DND-41 (cell line): ENCODE measurements around the gene KDELR3.

Experiments
- ATAC-seq: fragments of 200-7000 bp; cut with Tn5 transposase; 3 replicates; pipeline ENCODE4 v1.9.1; 2021; ENCODE audit warnings: low read depth; ENCODE audit not compliant: insufficient read depth
- DNase-seq: peaks from one replicate; pipeline ENCODE4 v3.0.0-alpha.2; 2020
- H2AFZ ChIP-seq: 2 replicates; pipeline ENCODE4 v1.6.0; 2012; ENCODE audit warnings: low read depth, low read length
- H3K27ac ChIP-seq: 2 replicates; pipeline ENCODE4 v1.5.1; 2012; ENCODE audit warnings: low read length, inconsistent platforms
- H3K27me3 ChIP-seq: fragments of 200-600 bp; sonication (generic); 2 replicates; pipeline ENCODE4 v1.6.0; 2012; ENCODE audit warnings: low read length, mild to moderate bottlenecking, inconsistent platforms; ENCODE audit not compliant: insufficient read depth, poor library complexity
- H3K36me3 ChIP-seq: 2 replicates; pipeline ENCODE4 v1.5.1; 2012; ENCODE audit warnings: low read length, inconsistent platforms; ENCODE audit not compliant: insufficient read depth
- H3K4me1 ChIP-seq: 2 replicates; pipeline ENCODE4 v1.5.1; 2012; ENCODE audit warnings: mild to moderate bottlenecking, low read length; ENCODE audit not compliant: insufficient read depth
- H3K4me2 ChIP-seq: 2 replicates; pipeline ENCODE4 v1.6.0; 2012; ENCODE audit warnings: mild to moderate bottlenecking, moderate library complexity, low read length, inconsistent platforms; ENCODE audit not compliant: insufficient read depth
- H3K4me3 ChIP-seq, 2 experiments: fragments of 200-600 bp in 1 of 2; shearing (Covaris generic) in 1 of 2; 2 replicates each; pipeline ENCODE4 v1.5.1; 2012 to 2016; ENCODE audit warnings: inconsistent platforms in 2 of 2, low read length in 2 of 2, mild to moderate bottlenecking in 2 of 2, low read depth in 1 of 2, moderate library complexity in 1 of 2
- H3K79me2 ChIP-seq: 2 replicates; pipeline ENCODE4 v1.6.0; 2012; ENCODE audit warnings: low read length, inconsistent platforms; ENCODE audit not compliant: insufficient read depth
- H3K9ac ChIP-seq: 2 replicates; pipeline ENCODE4 v1.6.0; 2012; ENCODE audit warnings: low read depth, mild to moderate bottlenecking, inconsistent platforms, low read length, moderate library complexity
- H3K9me3 ChIP-seq: 2 replicates; pipeline ENCODE4 v1.5.1; 2012; ENCODE audit warnings: low read length, moderate library complexity, mild to moderate bottlenecking, inconsistent platforms; ENCODE audit not compliant: insufficient read depth, severe bottlenecking
- H4K20me1 ChIP-seq: 2 replicates; pipeline ENCODE4 v1.6.0; 2012; ENCODE audit warnings: low read length; ENCODE audit not compliant: insufficient read depth
- EZH2 ChIP-seq: IDR thresholded peaks from 3 replicates; pipeline ENCODE4 v1.6.1; 2012; ENCODE audit warnings: borderline replicate concordance, low read depth, mild to moderate bottlenecking, moderate library complexity, low read length, inconsistent platforms; ENCODE audit not compliant: severe bottlenecking
- TF ChIP-seq, protein P1 (sequence below): IDR thresholded peaks from 2 replicates; pipeline ENCODE4 v1.5.1; 2012; ENCODE audit warnings: borderline replicate concordance, low read length, moderate library complexity, mild to moderate bottlenecking; ENCODE audit not compliant: poor library complexity, severe bottlenecking; ENCODE audit errors: extremely low read depth

KDELR3 gene

DNA sequence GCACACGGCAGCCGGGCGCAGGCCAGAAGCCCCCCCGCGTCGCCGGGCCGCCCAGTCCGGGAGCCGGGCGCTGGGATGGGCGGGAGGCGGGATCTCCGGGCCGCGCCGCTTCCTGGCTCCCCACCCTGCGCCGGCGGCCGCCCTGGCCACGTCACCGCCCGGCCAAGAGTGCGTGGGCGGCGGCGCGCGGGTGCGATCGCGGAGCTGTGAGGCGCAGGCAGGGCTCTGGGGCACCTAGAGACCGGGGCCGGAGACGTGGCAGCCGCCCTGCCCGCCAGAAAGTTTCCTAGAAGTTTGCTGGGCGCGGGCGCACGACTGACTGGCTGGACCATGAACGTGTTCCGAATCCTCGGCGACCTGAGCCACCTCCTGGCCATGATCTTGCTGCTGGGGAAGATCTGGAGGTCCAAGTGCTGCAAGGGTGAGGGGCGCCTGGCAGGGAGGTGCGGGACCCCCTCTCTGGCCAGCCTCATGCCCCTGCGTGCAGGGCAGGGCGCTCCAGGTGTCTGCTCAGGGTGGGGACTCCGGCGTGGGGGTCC, at the start of gene KDELR3:
TSS of gene KDELR3 (plus strand) at position 193 of the 539 bp plus-strand sequence. CDS start at position 331, 138 bp downstream.
- peaks cover 7% of the 10 kb centered on the region; the same call in 1 of the 2 replicates for H4K20me1 ChIP-seq
- DNase-seq, result no peak
- H2AFZ ChIP-seq, result no peak within 1 kb of the TSS
- H3K79me2 ChIP-seq, result no peaks in the 10 kb centered on the region
- H3K9ac ChIP-seq, result no peak within 1 kb of the TSS
- no peaks in the 10 kb centered on the region for H3K4me1 ChIP-seq
- no peak for ATAC-seq
- no peaks in the 10 kb centered on the region for H3K36me3 ChIP-seq
- no peak within 1 kb of the TSS for H3K27ac ChIP-seq
- H3K9me3 ChIP-seq, result no peaks in the 10 kb centered on the region
- peaks cover 35% of the 10 kb centered on the region for H3K27me3 ChIP-seq
- no peak within 1 kb of the TSS for H3K4me3 ChIP-seq
- TF ChIP-seq EZH2, result no peak
- TF ChIP-seq, protein P1, sequence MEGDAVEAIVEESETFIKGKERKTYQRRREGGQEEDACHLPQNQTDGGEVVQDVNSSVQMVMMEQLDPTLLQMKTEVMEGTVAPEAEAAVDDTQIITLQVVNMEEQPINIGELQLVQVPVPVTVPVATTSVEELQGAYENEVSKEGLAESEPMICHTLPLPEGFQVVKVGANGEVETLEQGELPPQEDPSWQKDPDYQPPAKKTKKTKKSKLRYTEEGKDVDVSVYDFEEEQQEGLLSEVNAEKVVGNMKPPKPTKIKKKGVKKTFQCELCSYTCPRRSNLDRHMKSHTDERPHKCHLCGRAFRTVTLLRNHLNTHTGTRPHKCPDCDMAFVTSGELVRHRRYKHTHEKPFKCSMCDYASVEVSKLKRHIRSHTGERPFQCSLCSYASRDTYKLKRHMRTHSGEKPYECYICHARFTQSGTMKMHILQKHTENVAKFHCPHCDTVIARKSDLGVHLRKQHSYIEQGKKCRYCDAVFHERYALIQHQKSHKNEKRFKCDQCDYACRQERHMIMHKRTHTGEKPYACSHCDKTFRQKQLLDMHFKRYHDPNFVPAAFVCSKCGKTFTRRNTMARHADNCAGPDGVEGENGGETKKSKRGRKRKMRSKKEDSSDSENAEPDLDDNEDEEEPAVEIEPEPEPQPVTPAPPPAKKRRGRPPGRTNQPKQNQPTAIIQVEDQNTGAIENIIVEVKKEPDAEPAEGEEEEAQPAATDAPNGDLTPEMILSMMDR, result no peak
- no peak within 1 kb of the TSS for H3K4me2 ChIP-seq

DNA sequence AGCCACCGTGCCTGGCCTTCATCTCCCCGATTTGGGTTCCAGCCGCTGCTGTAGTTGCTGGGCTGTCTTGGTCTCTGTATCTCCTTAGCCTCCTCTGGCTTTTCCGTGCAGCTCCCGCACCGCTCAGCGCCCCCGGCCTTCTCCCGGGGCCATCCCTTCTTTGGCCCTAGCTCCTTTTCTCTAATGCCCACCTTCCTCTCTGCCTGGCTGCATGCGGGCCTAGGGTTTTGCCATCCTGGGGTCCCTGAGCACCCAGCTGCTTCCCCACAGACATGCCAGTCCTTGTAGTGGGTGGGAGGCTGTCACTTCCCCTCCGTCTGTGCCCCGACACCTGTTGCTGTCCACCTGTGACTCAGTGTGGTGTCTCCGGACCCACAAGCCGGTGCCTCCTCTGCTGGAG, 49.3 kb upstream of the KDELR3 start:
- Histone ChIP-seq H4K20me1 (no peaks in the 10 kb centered on the region), H3K9ac (no peak overlapping the region), H3K4me3 (no peak overlapping the region), H3K79me2 (no peaks in the 10 kb centered on the region), H3K4me1 (no peaks in the 10 kb centered on the region), H2AFZ (no peak overlapping the region), H3K27ac (no peak overlapping the region), H3K4me2 (no peak overlapping the region), H3K27me3 (no peaks in the 10 kb centered on the region), H3K9me3 (no peaks in the 10 kb centered on the region), H3K36me3 (no peaks in the 10 kb centered on the region)
- DNase-seq (no peak), ATAC-seq (no peak)
- TF ChIP-seq, protein P1, result no peak
- no peak for TF ChIP-seq EZH2

DNA sequence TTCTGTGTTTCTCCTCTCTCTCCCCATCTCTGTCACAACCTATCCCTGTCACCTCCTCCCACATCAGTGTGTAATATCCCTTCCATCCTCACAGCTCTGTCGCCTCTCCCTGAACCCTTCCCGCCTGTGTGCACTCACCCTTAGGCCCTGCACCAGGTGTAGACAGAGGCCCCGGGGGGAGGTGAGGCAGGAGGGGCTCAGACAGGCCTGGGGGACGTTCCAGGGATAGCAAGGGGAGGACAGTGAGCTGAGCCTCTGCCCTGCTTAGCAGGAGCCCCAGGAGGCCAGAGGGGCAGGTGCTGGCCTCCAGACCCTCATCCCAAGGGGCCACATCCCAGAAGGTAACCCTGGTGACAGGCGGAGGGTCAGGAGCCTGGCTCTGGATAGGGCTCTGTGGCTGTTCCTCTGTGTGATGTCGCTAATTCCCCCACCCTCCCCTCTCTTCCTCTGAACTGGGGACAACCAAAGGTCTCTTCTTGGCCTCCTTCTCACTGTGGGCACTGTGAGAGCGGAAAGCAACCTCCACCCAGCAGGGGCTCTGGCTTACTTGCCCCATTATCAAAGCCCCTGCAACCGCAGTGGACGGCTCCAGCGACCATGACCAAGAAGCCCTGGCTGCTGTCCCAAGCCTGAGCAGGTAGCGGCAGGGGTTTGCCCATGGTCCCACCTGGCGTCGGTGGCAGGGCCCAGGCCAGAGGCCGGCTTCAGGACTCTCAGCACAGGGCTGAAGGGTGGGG, 48.6 kb upstream of the KDELR3 start:
- no peaks in the 10 kb centered on the region for H3K79me2 ChIP-seq
- H3K36me3 ChIP-seq, result no peaks in the 10 kb centered on the region
- no peak overlapping the region for H3K27ac ChIP-seq
- no peaks in the 10 kb centered on the region for H4K20me1 ChIP-seq
- H3K4me1 ChIP-seq, result no peaks in the 10 kb centered on the region
- no peaks in the 10 kb centered on the region for H3K27me3 ChIP-seq
- no peak overlapping the region for H2AFZ ChIP-seq
- no peaks in the 10 kb centered on the region for H3K9me3 ChIP-seq
- H3K4me3 ChIP-seq, result no peak overlapping the region
- H3K9ac ChIP-seq, result no peak overlapping the region
- no peak for DNase-seq
- ATAC-seq, result no peak
- no peak overlapping the region for H3K4me2 ChIP-seq
- no peak for TF ChIP-seq EZH2
- TF ChIP-seq, protein P1, result no peak
